Osteocyte (in vitro differentiated cells): ENCODE data around the gene MT1H. TPM values are rescaled to one million over a fixed set of nuclear protein-coding genes. Genes with fewer than 3 reads are reported as not detected.

Experiments used
- DNase-seq: peaks from one replicate; pipeline ENCODE4 v3.0.0; 2021; ENCODE audit warnings: mixed read lengths; ENCODE audit not compliant: unreplicated experiment; ENCODE audit errors: extremely low spot score
- H3K27ac Mint-ChIP-seq: one replicate; pipeline ENCODE4 v1.8.0; 2021; ENCODE audit warnings: mild to moderate bottlenecking, mixed read lengths; ENCODE audit not compliant: unreplicated experiment
- H3K27me3 Mint-ChIP-seq: one replicate; pipeline ENCODE4 v1.8.0; 2021; ENCODE audit warnings: mixed read lengths; ENCODE audit not compliant: unreplicated experiment
- H3K36me3 Mint-ChIP-seq: one replicate; pipeline ENCODE4 v1.8.0; 2021; ENCODE audit warnings: mixed read lengths; ENCODE audit not compliant: unreplicated experiment
- H3K4me1 Mint-ChIP-seq: one replicate; pipeline ENCODE4 v1.8.0; 2021; ENCODE audit warnings: mixed read lengths; ENCODE audit not compliant: unreplicated experiment
- H3K4me3 Mint-ChIP-seq: one replicate; pipeline ENCODE4 v1.8.0; 2021; ENCODE audit warnings: mild to moderate bottlenecking, moderate library complexity, mixed read lengths; ENCODE audit not compliant: unreplicated experiment
- H3K9me3 Mint-ChIP-seq: one replicate; pipeline ENCODE4 v1.8.0; 2021; ENCODE audit warnings: mixed read lengths; ENCODE audit not compliant: unreplicated experiment
- total RNA-seq: library from RNA; stranded (reverse); gene quantifications from 2 replicates; pipeline ENCODE4 v1.2.1, GENCODE V29; 2021
- TF ChIP-seq, protein P1 (sequence below): fragments of 200-600 bp; sonication (generic); IDR thresholded peaks from 2 replicates; pipeline ENCODE4 v1.5.0; 2021; ENCODE audit warnings: antibody characterized with exemption, mild to moderate bottlenecking, moderate library complexity

Gene MT1H
- total RNA-seq, 1 donor from 2014 or later: not detected

DNA sequence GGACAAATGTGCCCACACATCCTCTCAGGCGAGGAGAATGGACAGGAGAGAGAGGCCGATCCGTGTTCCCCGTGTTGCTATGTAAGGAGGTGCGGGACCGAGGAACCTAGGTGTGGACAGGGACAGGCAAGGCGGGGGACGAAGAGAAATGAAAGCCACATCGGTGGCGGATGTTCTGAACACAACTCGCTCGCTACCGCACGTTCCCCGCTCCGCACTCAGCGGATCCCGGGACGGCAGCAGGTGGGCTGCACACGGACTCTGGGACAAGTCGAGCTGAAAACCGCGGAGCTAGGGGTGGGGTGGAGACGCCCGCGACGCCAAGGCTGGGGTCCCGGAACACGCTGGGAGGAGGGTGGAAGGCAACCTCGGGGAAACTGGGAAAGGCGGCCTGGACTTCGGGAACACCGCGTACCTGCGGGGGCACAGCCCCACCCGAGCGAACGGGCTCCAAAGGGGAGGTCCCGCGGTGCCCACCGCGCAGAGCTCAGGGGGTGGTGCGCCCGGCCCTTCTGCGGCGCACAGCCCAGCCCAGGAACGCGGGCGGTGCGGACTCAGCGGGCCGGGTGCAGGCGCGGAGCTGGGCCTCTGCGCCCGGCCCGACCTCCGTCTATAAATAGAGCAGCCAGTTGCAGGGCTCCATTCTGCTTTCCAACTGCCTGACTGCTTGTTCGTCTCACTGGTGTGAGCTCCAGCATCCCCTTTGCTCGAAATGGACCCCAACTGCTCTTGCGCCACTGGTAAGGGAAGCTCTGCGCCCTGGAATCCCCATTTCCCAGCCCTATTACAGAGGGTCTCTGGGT lies 44.3 kb upstream of the MT1H start, which contains the start of gene MT1E:
TSS of gene MT1E (plus strand) at position 642 of the 803 bp plus-strand sequence. CDS start at position 713, 71 bp downstream.
- no peak for DNase-seq
- peak within 1 kb of the TSS; percentile 83 for H3K27ac Mint-ChIP-seq

DNA sequence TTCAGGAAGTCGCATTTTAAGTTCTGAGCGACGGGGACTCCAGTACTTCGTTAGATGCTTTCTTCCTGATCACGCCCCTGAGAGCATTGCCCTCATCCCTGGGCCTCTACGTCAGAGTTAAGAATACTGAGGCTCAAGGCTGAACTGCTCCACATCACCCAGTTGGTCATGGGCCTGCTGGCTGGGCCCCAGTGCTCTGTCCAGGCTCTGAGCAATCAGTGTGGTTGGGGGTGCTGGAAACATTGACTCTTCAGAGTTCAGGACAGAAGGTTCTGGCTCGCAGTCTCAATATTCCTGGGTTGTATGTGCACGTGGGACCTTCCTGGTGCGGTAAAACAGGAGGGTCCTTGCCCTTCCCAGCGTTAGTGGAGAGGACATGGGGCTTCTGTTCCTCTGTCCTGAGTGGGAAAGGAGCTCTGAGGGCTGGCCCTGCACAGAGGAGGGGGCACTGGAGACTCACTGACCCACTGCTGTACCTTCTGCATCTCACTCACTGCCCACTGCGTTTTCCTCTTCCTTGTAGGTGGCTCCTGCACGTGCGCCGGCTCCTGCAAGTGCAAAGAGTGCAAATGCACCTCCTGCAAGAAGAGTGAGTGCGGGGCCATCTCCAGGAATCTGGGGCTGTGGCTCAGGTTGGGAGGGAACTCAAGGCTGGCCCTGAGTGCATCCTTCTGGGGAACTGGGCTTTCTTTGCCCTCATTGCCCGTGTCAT lies 43.5 kb upstream of the MT1H start:
- peak overlapping the region; percentile 68 for H3K27ac Mint-ChIP-seq

More for the DNA sequence above, 44.3 kb upstream of the MT1H start, which contains the start of gene MT1E:
- H3K27me3 Mint-ChIP-seq: no peaks in the 10 kb centered on the region
- peaks cover 34% of the 10 kb centered on the region for H3K4me1 Mint-ChIP-seq
- peak within 1 kb of the TSS; percentile 79 for H3K4me3 Mint-ChIP-seq
- H3K36me3 Mint-ChIP-seq: no peaks in the 10 kb centered on the region
- H3K9me3 Mint-ChIP-seq: no peaks in the 10 kb centered on the region
- TF ChIP-seq, protein P1, sequence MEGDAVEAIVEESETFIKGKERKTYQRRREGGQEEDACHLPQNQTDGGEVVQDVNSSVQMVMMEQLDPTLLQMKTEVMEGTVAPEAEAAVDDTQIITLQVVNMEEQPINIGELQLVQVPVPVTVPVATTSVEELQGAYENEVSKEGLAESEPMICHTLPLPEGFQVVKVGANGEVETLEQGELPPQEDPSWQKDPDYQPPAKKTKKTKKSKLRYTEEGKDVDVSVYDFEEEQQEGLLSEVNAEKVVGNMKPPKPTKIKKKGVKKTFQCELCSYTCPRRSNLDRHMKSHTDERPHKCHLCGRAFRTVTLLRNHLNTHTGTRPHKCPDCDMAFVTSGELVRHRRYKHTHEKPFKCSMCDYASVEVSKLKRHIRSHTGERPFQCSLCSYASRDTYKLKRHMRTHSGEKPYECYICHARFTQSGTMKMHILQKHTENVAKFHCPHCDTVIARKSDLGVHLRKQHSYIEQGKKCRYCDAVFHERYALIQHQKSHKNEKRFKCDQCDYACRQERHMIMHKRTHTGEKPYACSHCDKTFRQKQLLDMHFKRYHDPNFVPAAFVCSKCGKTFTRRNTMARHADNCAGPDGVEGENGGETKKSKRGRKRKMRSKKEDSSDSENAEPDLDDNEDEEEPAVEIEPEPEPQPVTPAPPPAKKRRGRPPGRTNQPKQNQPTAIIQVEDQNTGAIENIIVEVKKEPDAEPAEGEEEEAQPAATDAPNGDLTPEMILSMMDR: no peak

DNA sequence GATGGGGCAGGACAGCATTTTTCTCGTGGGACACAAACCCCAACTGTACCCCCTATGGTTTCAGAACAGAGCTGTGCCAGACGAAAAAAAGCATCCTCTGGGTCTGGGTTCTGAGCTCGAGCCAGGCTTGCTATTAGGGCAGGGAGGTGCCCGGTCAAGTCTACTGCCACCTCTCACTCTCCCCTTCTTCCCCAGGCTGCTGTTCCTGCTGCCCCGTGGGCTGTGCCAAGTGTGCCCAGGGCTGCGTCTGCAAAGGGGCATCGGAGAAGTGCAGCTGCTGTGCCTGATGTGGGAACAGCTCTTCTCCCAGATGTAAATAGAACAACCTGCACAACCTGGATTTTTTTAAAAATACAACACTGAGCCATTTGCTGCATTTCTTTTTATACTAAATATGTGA lies 42.9 kb upstream of the MT1H start:
- Mint-ChIP-seq H3K4me3 (peak overlapping the region; percentile 79), H3K27ac (peak overlapping the region; percentile 68), H3K36me3 (no peaks in the 10 kb centered on the region), H3K27me3 (no peaks in the 10 kb centered on the region), H3K9me3 (no peaks in the 10 kb centered on the region), H3K4me1 (peaks cover 32% of the 10 kb centered on the region)
- TF ChIP-seq, protein P1: no peak
- DNase-seq: no peak

More for the DNA sequence above, 43.5 kb upstream of the MT1H start:
- no peak for DNase-seq
- Mint-ChIP-seq H3K9me3 (no peaks in the 10 kb centered on the region), H3K36me3 (no peaks in the 10 kb centered on the region), H3K27me3 (no peaks in the 10 kb centered on the region), H3K4me3 (peak overlapping the region; percentile 79), H3K4me1 (peaks cover 34% of the 10 kb centered on the region)
- TF ChIP-seq, protein P1: no peak

DNA sequence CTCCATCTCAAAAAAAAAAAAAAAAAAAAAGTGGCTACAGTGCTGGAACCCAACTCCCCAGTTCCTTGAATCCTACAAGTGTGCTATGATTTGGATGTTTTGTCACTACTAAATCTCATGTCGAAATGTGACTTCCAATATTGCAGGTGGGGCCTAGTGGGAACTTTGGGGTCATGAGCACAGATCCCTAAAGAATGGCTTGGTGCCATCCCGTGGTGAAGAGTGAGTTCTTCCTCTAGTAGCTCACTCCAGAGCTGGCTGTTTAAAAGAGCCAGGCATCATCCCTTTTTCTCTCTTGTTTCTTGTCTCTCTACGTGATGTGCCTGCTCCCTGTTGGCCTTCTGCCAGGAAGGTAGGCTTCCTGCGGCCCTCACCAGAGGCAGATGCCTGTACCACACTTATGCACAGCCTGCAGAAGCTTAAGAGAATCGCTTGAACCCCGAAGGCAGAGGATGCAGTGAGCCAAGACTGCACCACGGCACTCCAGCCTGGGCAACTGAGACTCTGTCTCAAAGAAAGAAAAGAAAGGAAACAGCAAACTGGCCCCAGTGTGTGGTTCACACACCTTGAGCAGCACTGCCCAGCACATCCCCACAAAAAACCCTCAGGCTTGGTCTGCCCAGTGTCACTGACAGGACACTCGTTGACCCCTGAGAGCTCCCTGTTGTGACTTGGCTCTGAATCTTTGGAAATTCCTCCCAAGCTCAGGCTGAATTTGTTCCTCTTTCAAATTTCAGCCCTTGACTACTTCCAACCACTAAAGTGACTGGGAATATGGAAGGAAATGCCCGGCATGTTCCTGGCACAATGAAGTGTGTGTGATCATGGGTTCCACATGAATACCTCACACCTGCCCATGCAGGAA lies 40.9 kb upstream of the MT1H start:
- TF ChIP-seq, protein P1: no peak
- Mint-ChIP-seq H3K27ac (no peak overlapping the region), H3K36me3 (no peaks in the 10 kb centered on the region), H3K27me3 (peaks cover 4% of the 10 kb centered on the region), H3K4me1 (peaks cover 40% of the 10 kb centered on the region), H3K9me3 (no peaks in the 10 kb centered on the region), H3K4me3 (no peak overlapping the region)
- no peak for DNase-seq
